Tracheal epithelial cell (primary cell): ENCODE measurements around the gene INPP5D. TPM values are rescaled to one million over a fixed set of nuclear protein-coding genes. Genes with fewer than 3 reads are reported as not detected.

ENCODE experiments used
- total RNA-seq: library from RNA; depleted of rRNA; stranded (reverse); fragments of >200 nt; gene quantifications from 2 replicates; pipeline ENCODE4 v1.2.1, GENCODE V29; 2014

The INPP5D gene
- 21.9 and 66.3 TPM in 2 replicates for total RNA-seq

DNA sequence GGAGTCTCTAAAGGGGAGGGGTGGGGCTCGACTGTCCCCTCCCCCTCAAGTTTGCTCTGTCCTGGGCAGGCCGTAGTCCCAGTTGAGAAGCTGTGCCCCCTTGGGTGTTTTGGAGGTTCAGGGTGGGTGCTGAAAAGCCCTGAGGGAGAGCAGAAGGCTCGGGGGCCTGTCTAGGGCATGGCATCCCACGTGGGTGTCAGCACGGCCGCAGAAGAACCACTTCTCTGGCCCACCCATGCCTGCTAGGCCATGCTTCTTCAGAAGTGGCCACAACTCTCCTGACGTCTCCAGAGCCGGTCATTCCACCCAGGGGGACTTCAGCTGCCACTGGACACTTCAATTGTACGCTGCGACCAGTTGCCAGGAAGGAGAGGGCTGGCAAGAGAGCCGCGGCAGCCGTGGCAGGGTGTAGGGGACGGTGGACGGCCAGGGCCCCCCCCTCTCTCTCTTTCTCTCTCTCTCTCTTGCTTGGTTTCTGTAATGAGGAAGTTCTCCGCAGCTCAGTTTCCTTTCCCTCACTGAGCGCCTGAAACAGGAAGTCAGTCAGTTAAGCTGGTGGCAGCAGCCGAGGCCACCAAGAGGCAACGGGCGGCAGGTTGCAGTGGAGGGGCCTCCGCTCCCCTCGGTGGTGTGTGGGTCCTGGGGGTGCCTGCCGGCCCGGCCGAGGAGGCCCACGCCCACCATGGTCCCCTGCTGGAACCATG is at the start of gene INPP5D:
INPP5D (plus strand) TSS at position 546 of the 704 bp plus-strand sequence; CDS start at position 683, 137 bp downstream.

DNA sequence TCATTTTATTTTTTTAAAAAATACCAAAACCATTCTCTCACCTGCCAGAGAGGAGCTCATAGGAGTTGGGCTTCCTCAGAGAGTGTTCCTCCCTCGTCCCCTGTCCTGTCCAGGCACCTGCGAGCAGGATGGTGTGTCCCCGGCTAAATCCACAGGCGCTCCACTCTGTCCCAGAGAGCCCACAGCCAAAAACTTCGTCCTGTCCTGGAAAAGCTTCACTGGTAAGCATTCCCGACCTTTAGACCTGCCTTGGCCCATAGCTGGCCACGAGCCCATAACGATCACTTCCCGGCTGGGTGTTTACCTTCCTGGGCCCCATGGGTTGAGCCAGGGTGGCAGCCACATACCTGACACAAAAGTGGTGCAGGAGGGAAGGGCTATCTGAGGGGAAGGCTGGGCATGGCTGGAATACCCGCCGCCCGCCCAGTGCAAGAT is 47.1 kb upstream of the INPP5D start, which contains the start of gene NGEF:
NGEF (minus strand) TSS at position 230 of the 435 bp plus-strand sequence. CDS start 38,366 bp downstream, outside the sequence.

GRCh38 chr2:233032551-233033320 is 27.4 kb upstream of the INPP5D start, which contains the start of gene NEU2:
Gene NEU2, plus strand, starts transcription at chr2:233032672. Its CDS starts 0 bp downstream, at chr2:233032672.

GRCh38 chr2:233251306-233252116 is 191.4 kb downstream of the INPP5D start, which contains the start of gene ATG16L1:
Gene ATG16L1, plus strand, starts transcription at chr2:233251673. Its CDS starts 155 bp downstream, at chr2:233251828.

Other genes starting within 250 kb of the INPP5D start
- gene SNORC, start 190.1 kb upstream of the INPP5D start, total RNA-seq = 0.24 and 1.3 TPM in 2 replicates
- gene NGEF, start 47.1 kb upstream of the INPP5D start, total RNA-seq = 0.21 and 0.96 TPM in 2 replicates
- gene NEU2, start 27.7 kb upstream of the INPP5D start, total RNA-seq = not detected in 2 replicates
- gene ATG16L1, start 191.3 kb downstream of the INPP5D start, total RNA-seq = 30.3 and 55.7 TPM in 2 replicates
- under 0.01 TPM in 1 of 2 replicates, not detected in the other for gene SAG, start 247.5 kb downstream of the INPP5D start, total RNA-seq